Measurements from ENCODE around the gene AGPAT2. TPM values are rescaled to one million over a fixed set of nuclear protein-coding genes. Genes with fewer than 3 reads are reported as not detected.

Gene AGPAT2
- total RNA-seq, 2 donors from 2014 or later = 197 to 372 TPM

DNA sequence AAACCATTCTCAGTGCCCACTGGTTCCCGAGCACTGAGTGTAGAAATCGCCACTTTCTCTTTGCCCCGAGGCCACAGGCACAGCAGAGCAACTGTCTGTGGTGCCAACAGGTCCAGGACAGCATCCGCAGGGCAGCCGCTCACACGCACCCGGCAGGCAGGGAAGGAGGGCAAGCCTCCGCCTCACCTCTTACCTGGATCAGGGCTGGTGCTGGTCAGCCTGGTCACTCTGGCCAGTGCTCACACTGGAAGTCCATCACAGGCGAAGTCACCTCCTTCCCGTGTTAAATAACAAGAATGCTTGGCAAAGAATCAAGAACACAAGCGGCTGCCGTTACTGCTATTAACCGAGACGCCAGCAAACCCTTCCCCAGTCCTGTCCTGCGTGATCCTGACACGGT is 38.9 kb upstream of the AGPAT2 start:
- peaks cover 10% of the 10 kb centered on the region for H3K4me1 ChIP-seq
- TF ChIP-seq, protein P1, sequence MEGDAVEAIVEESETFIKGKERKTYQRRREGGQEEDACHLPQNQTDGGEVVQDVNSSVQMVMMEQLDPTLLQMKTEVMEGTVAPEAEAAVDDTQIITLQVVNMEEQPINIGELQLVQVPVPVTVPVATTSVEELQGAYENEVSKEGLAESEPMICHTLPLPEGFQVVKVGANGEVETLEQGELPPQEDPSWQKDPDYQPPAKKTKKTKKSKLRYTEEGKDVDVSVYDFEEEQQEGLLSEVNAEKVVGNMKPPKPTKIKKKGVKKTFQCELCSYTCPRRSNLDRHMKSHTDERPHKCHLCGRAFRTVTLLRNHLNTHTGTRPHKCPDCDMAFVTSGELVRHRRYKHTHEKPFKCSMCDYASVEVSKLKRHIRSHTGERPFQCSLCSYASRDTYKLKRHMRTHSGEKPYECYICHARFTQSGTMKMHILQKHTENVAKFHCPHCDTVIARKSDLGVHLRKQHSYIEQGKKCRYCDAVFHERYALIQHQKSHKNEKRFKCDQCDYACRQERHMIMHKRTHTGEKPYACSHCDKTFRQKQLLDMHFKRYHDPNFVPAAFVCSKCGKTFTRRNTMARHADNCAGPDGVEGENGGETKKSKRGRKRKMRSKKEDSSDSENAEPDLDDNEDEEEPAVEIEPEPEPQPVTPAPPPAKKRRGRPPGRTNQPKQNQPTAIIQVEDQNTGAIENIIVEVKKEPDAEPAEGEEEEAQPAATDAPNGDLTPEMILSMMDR (IDR thresholded peaks at IDR 0.05) = no peak
- peak overlapping the region; percentile 90 for H3K4me3 ChIP-seq
- intact Hi-C loops (cut with DNase I) = no loop called here
- no peak overlapping the region for H3K27ac ChIP-seq
- peaks cover 6% of the 10 kb centered on the region for H3K36me3 ChIP-seq
- no peaks in the 10 kb centered on the region for H3K27me3 ChIP-seq
- no peaks in the 10 kb centered on the region for H3K9me3 ChIP-seq
- H3K9ac ChIP-seq (ENCODE audit: low read depth in 2 of 2, low read length in 2 of 2) = peak overlapping the region in 1 of 2 donors; percentile 89
- no peak for DNase-seq

DNA sequence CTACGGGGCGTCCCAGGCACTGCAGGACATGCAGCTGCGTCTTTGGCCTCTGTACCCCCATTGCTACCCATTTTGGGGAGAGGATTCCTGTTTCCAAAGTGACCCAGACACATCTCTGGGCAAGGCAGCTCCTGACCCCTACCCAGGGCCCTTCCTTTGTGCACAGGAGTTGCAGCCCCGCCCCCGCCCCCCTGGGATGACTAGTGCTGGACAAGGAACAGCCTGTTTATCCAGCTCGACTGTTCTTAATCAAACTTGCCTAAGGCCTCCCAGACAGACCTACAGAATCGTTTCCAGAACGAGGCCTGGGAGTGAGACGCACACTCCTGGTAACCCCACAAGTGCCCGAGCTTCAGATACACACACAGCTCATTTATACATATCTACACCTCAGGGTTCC is 38.4 kb upstream of the AGPAT2 start:
- Histone ChIP-seq H3K9me3 (no peaks in the 10 kb centered on the region), H3K9ac (ENCODE audit: low read depth in 2 of 2, low read length in 2 of 2) (no peak overlapping the region), H3K4me1 (peaks cover 10% of the 10 kb centered on the region), H3K4me3 (peak overlapping the region; percentile 90), H3K36me3 (peaks cover 6% of the 10 kb centered on the region), H3K27ac (no peak overlapping the region), H3K27me3 (no peaks in the 10 kb centered on the region)
- intact Hi-C loops (cut with DNase I) = no loop called here
- no peak for DNase-seq
- TF ChIP-seq, protein P1 (IDR thresholded peaks at IDR 0.05) = no peak

DNA sequence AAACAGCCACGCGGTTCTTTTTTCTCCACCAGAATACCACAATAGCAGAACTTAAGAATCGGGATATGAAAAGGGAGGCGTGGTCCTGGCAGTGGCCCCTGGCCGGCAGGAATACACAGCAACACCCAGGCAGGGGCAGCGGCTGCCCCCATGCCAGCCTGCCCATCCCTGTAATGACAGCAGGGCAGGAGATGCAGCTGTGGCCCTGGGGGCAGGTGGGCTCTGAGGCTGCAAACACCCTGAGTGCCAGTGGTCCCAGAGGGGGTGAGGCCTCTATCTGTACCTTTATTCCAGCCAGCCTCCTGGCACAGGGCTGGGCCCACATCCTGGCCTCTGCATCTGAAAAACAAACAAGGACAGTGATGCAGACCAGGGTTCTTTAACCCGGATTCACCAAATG is 37.5 kb upstream of the AGPAT2 start:
- no peak overlapping the region for H3K9ac ChIP-seq (ENCODE audit: low read depth in 2 of 2, low read length in 2 of 2)
- intact Hi-C loops (cut with DNase I) = no loop called here
- DNase-seq = no peak

DNA sequence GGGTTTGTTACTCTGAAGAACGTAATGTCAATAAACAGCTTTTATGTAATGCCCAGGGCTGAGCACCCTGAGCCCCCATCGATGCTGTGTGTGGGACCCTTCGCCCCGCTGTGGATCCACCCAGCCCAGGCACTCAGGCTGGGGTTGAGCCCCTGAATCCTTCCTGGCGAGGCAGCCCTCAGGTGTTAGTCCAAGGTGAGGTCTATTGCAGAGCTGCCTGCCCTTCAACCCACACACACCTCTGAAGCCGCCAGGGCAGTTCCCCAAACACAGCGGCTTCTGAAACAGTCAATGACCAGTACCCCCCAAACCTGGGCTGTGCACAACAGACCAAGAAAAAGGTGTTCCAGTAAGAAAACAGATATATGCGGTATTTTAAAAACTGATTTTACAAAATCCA is 36.7 kb upstream of the AGPAT2 start:
- Histone ChIP-seq H3K9me3 (no peaks in the 10 kb centered on the region), H3K9ac (ENCODE audit: low read depth in 2 of 2, low read length in 2 of 2) (peak overlapping the region in 1 of 2 donors; percentile 12), H3K4me1 (peaks cover 10% of the 10 kb centered on the region), H3K4me3 (no peak overlapping the region), H3K36me3 (peaks cover 6% of the 10 kb centered on the region), H3K27me3 (no peaks in the 10 kb centered on the region), H3K27ac (no peak overlapping the region)
- TF ChIP-seq, protein P1 (IDR thresholded peaks at IDR 0.05) = no peak
- intact Hi-C loops (cut with DNase I) = no loop called here
- DNase-seq = no peak

More for the DNA sequence above, 37.5 kb upstream of the AGPAT2 start:
- Histone ChIP-seq H3K4me3 (no peak overlapping the region), H3K36me3 (peaks cover 6% of the 10 kb centered on the region), H3K9me3 (no peaks in the 10 kb centered on the region), H3K4me1 (peaks cover 10% of the 10 kb centered on the region), H3K27ac (no peak overlapping the region), H3K27me3 (no peaks in the 10 kb centered on the region)
- TF ChIP-seq, protein P1 (IDR thresholded peaks at IDR 0.05) = no peak

DNA sequence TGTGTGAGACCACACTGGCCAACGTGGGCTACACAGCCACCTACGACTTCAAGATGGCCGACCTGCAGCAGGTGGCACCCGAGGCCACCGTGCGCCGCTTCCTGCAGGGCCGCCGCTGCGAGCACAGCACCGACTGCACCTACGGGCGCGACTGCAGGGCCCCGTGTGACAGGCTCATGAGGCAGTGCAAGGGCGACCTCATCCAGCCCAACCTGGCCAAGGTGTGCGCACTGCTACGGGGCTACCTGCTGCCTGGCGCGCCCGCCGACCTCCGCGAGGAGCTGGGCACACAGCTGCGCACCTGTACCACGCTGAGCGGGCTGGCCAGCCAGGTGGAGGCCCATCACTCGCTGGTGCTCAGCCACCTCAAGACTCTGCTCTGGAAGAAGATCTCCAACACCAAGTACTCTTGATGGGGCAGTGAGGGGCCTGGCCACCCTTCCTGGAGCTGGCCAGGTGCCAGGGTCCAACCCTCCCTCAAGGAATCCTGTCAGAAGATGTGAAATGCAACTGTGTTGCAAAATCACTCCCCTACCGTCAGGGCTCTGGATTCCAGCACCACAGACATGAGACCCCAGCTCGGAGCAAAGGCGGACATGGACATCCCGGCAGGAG is 36.2 kb upstream of the AGPAT2 start:
- H3K4me3 ChIP-seq = no peak overlapping the region
- H3K9ac ChIP-seq (ENCODE audit: low read depth in 2 of 2, low read length in 2 of 2) = peak overlapping the region in 1 of 2 donors; percentile 12
- intact Hi-C loops (cut with DNase I) = no loop called here
- H3K27me3 ChIP-seq = no peaks in the 10 kb centered on the region
- TF ChIP-seq, protein P1 (IDR thresholded peaks at IDR 0.05) = no peak
- H3K4me1 ChIP-seq = peaks cover 10% of the 10 kb centered on the region
- H3K9me3 ChIP-seq = no peaks in the 10 kb centered on the region
- DNase-seq = no peak
- H3K36me3 ChIP-seq = peaks cover 6% of the 10 kb centered on the region
- no peak overlapping the region for H3K27ac ChIP-seq

Data from colonic mucosa (tissue), 4 donors.